ENCODE results near the gene MRPS18A. TPM values are rescaled to one million over a fixed set of nuclear protein-coding genes. Genes with fewer than 3 reads are reported as not detected.

The MRPS18A gene
- total and polyA plus RNA-seq, 12 donors: 24.8 to 119 (median 52.0) TPM

DNA sequence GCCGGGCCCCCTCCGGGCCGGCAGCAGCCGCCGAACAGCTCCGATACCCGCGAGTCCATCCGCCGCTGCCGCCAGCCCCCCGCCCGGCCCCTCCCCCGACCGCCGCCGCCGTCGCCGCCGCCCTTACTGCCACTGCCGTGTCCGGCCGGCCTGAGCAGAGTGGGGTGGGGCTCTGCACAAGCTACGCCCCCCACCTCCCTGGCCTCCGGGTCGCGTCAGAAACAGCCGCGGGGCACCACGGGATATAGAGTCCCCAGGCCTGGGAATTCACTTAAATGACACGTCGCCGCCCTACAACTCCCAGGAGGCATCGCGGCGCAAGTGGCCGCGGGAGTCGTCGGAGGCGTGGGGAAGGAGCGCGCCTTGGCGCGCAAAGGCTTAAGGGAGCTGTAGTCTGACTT, 58.5 kb downstream of the MRPS18A start, which contains the start of gene GTPBP2:
Gene GTPBP2, minus strand, starts transcription at position 161 of the 401 bp plus-strand sequence. Its CDS starts 102 bp downstream, at position 59.
- Histone ChIP-seq H3K9me3 (replicated peaks in 1 of 3) (no peaks in the 10 kb centered on the region), H3K4me1 (replicated peaks in 1 of 2) (peaks cover 9 to 22% of the 10 kb centered on the region in 2 donors), H3K27me3 (no peaks in the 10 kb centered on the region), H3K36me3 (replicated peaks in 1 of 2) (peaks cover 0 to 22% of the 10 kb centered on the region in 2 donors), H3K4me3 (peak within 1 kb of the TSS; percentile 36 to 97 (median 90)), H3K27ac (peak within 1 kb of the TSS; percentile 82 to 95 (median 90))
- peak in 1 of 2 donors; percentile 65 for TF ChIP-seq POLR2A (IDR thresholded peaks at IDR 0.05)
- TF ChIP-seq, protein P1, sequence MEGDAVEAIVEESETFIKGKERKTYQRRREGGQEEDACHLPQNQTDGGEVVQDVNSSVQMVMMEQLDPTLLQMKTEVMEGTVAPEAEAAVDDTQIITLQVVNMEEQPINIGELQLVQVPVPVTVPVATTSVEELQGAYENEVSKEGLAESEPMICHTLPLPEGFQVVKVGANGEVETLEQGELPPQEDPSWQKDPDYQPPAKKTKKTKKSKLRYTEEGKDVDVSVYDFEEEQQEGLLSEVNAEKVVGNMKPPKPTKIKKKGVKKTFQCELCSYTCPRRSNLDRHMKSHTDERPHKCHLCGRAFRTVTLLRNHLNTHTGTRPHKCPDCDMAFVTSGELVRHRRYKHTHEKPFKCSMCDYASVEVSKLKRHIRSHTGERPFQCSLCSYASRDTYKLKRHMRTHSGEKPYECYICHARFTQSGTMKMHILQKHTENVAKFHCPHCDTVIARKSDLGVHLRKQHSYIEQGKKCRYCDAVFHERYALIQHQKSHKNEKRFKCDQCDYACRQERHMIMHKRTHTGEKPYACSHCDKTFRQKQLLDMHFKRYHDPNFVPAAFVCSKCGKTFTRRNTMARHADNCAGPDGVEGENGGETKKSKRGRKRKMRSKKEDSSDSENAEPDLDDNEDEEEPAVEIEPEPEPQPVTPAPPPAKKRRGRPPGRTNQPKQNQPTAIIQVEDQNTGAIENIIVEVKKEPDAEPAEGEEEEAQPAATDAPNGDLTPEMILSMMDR (IDR thresholded peaks at IDR 0.05): no peak
- intact Hi-C loops (cut with DNase I): no loop called here
- DNase-seq: peak; percentile 98 to 100 (median 99)
- WGBS, 4 donors: 0 to 1% (median 0%) methylated on average over 9 to 46 of the region's 46 CpGs

DNA sequence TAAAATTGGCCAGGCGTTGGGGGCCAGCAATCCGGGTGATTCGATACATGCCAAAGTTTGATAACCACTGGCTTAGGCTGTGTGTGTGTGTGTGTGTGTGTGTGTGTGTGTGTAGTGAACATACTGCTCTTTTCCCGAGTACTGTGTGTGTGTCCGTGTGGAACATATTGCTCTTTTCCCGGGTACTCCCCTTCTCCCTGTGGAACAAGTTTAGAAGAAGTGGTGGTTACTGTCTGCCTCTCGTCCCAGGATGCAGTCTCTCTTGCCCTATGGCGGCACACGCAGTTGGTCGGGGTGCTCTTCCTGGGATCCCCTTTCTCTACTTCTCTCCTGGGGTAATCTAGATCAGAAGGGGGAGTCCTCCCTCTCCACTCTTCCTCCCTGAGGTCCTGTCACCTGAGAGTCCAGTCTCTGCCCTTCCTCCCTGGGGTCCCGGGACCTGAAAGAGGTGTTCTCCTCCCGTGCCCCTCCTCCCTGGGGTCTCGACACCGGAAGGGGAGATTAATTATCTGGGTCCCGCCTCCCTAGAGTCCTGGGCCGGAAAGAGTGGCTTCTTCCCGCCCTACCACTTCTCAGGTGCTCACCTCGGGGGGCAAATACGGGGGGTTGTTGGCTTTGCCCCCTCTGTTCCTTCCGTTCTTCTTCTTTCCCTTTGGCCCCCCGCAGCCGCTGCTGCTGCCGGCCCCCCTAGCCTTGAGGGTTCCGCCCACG, 59.0 kb downstream of the MRPS18A start:
- DNase-seq: peak; percentile 51 to 83 (median 63)
- Histone ChIP-seq H3K9me3 (replicated peaks in 1 of 3) (no peaks in the 10 kb centered on the region), H3K27ac (peak overlapping the region; percentile 76 to 95 (median 90)), H3K4me3 (peak overlapping the region; percentile 36 to 97 (median 90)), H3K4me1 (replicated peaks in 1 of 2) (peaks cover 9 to 22% of the 10 kb centered on the region in 2 donors), H3K27me3 (no peaks in the 10 kb centered on the region), H3K36me3 (replicated peaks in 1 of 2) (peaks cover 0 to 27% of the 10 kb centered on the region in 2 donors)
- TF ChIP-seq POLR2A (IDR thresholded peaks at IDR 0.05): peak in 1 of 2 donors; percentile 7
- TF ChIP-seq, protein P1 (IDR thresholded peaks at IDR 0.05): no peak
- 1 to 2% (median 2%) methylated on average over 20 to 25 of the region's 25 CpGs for WGBS, 4 donors
- intact Hi-C loops (cut with DNase I): no loop called here

DNA sequence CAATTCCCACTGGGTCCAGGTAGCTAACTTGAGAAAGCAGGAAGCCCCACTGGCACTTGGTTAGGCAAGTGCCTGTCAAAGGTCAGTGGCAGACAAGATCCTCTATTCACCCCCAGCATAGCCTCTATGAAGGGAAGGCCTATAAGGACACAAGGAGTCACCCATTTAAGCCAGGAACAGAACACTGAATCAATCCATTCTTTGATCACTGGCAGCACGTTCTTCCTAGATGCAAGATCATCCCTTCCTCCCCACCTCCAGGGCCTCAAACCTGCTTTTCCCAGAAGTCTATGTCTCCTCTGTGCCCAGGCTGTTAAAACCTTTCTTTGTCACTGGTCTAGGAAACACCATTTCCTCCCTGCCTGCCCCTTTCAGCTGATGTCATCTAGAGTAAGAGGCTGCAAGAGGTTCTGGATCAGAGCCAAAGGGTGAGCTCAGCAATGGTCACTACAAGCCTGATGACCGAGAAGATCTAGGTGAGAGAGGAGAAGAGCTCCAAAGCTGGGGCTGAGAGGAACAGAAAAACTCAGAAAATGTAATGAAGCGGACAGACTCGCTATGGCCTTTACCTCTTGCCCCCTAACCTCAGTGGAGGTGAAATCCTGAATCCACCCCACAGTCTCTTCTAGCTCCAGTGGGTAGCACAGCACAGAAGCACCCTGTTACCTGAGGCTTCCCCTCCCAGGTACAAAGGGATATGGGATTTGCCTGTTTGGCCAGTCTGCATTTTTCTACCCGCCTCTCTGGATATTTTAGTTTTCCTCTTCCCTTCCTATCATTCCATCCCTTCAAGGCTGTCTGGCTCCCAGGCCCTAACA, 60.4 kb downstream of the MRPS18A start:
- 48 to 56% (median 55%) methylated on average over 5 of the region's 5 CpGs for WGBS, 4 donors
- H3K36me3 ChIP-seq (replicated peaks in 1 of 2): peaks cover 0 to 41% of the 10 kb centered on the region in 2 donors
- intact Hi-C loops (cut with DNase I): no loop called here
- DNase-seq: peak; percentile 82 to 97 (median 94)
- TF ChIP-seq POLR2A (IDR thresholded peaks at IDR 0.05): peak in 1 of 2 donors; percentile 49
- TF ChIP-seq, protein P1 (IDR thresholded peaks at IDR 0.05): no peak
- H3K27me3 ChIP-seq: no peaks in the 10 kb centered on the region
- no peak overlapping the region for H3K4me3 ChIP-seq
- H3K27ac ChIP-seq: peak overlapping the region; percentile 30 to 95 (median 90)
- H3K4me1 ChIP-seq (replicated peaks in 1 of 2): peaks cover 9 to 22% of the 10 kb centered on the region in 2 donors
- H3K9me3 ChIP-seq (replicated peaks in 1 of 3): no peaks in the 10 kb centered on the region

DNA sequence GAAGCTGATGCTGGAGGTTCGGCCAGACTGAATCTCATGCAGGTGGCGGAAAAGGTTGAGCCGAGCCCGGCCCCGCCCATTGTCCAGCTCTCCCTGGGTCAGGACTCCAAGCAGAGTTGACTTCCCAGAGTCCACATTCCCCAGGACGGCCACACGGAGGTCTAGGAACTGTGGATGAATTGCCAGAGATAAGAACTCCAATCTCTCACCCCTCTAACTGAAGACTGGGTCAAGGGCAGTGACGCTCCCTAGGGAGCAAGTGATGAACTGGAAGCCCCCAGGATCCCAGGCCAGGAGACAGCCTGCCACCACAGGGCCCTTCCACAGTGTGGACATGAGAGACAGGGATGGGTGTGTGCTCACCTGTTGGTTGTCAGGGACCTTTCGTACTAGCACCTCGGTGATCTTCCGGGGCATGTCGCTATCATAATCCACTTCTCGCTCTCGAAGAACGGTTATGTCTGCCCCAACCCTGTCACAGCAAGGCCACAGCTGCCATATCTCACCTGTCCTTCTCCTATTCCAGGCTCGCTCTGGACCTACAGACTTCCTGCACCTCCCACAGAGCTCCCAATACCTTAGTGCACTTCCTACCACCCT, 62.1 kb downstream of the MRPS18A start:
- Histone ChIP-seq H3K4me1 (replicated peaks in 1 of 2) (peaks cover 9 to 22% of the 10 kb centered on the region in 2 donors), H3K27me3 (no peaks in the 10 kb centered on the region), H3K9me3 (replicated peaks in 1 of 3) (no peaks in the 10 kb centered on the region), H3K27ac (no peak overlapping the region), H3K4me3 (no peak overlapping the region), H3K36me3 (replicated peaks in 1 of 2) (peaks cover 0 to 57% of the 10 kb centered on the region in 2 donors)
- intact Hi-C loops (cut with DNase I): no loop called here
- peak in 1 of 7 donors; percentile 57 for DNase-seq
- WGBS, 4 donors: 91 to 95% (median 91%) methylated on average over 14 to 16 of the region's 16 CpGs
- no peak for TF ChIP-seq POLR2A (IDR thresholded peaks at IDR 0.05)
- TF ChIP-seq, protein P1 (IDR thresholded peaks at IDR 0.05): no peak
